ENCODE results near the gene YPEL4.

Gene YPEL4

GRCh38 chr11:57640068-57640800 lies 9.5 kb downstream of the YPEL4 start:
- peak overlapping the region; percentile 75 to 82 for H2BK12ac ChIP-seq (ENCODE audit: low read length in 2 of 2)
- peak overlapping the region; percentile 39 for H2BK120ac ChIP-seq (ENCODE audit: low read depth, low read length)
- peaks cover 14% of the 10 kb centered on the region for H3K79me1 ChIP-seq (replicated peaks; ENCODE audit: low read length, poor library complexity, severe bottlenecking)
- peak overlapping the region in 1 of 2 experiments; percentile 61 for H3K14ac ChIP-seq (ENCODE audit: low read length in 2 of 2)
- H3K36me3 ChIP-seq (ENCODE audit: control insufficient read depth in 1 of 2, insufficient read depth in 2 of 2, low read depth in 1 of 2, low read length in 2 of 2) = no peaks in the 10 kb centered on the region
- DNase-seq = peak; percentile 22
- H3K9me3 ChIP-seq (ENCODE audit: control insufficient read depth, low read length) = no peaks in the 10 kb centered on the region
- H2BK5ac ChIP-seq (ENCODE audit: low read depth, low read length, poor library complexity, severe bottlenecking) = peak overlapping the region; percentile 40
- peak overlapping the region; percentile 92 for H3K27ac ChIP-seq (ENCODE audit: low read length, poor library complexity, severe bottlenecking)
- H3K9ac ChIP-seq (ENCODE audit: low read length) = peak overlapping the region; percentile 95
- H3K18ac ChIP-seq (ENCODE audit: low read depth in 1 of 2, low read length in 2 of 2) = peak overlapping the region; percentile 64 to 78
- peak overlapping the region; percentile 50 to 64 for H3K4ac ChIP-seq (ENCODE audit: low read depth in 1 of 2, low read length in 2 of 2)
- peak overlapping the region in 1 of 2 experiments; percentile 27 for H3K23ac ChIP-seq (ENCODE audit: low read length in 2 of 2)
- peak overlapping the region; percentile 99 for H4K91ac ChIP-seq (ENCODE audit: low read length)
- H4K8ac ChIP-seq (ENCODE audit: low read length) = peak overlapping the region; percentile 39
- WGBS = 10% methylated on average over 9 of the region's 9 CpGs
- peak overlapping the region; percentile 85 for H2BK15ac ChIP-seq (ENCODE audit: low read depth, poor library complexity, severe bottlenecking)
- peak overlapping the region; percentile 82 to 97 for H3K4me3 ChIP-seq (ENCODE audit: insufficient read depth in 1 of 2, low read depth in 1 of 2, low read length in 2 of 2)
- H2AFZ ChIP-seq (ENCODE audit: low read depth, low read length) = no peak overlapping the region
- peak overlapping the region; percentile 19 for H2AK5ac ChIP-seq (ENCODE audit: low read length, severe bottlenecking)
- peaks cover 0 to 3% of the 10 kb centered on the region in 2 experiments for H3K27me3 ChIP-seq (ENCODE audit: control insufficient read depth in 1 of 2, insufficient read depth in 1 of 2, low read length in 2 of 2)
- peaks cover 25% of the 10 kb centered on the region for H3K4me1 ChIP-seq (ENCODE audit: control insufficient read depth, insufficient read depth, low read depth, low read length)
- peak overlapping the region; percentile 52 for H3K4me2 ChIP-seq (ENCODE audit: low read length, poor library complexity, severe bottlenecking)

GRCh38 chr11:57639321-57640067 lies 10.2 kb downstream of the YPEL4 start:
- H3K4ac ChIP-seq (ENCODE audit: low read depth in 1 of 2, low read length in 2 of 2) = peak overlapping the region; percentile 64 to 99
- H4K91ac ChIP-seq (ENCODE audit: low read length) = peak overlapping the region; percentile 99
- peaks cover 23% of the 10 kb centered on the region for H3K4me1 ChIP-seq (ENCODE audit: control insufficient read depth, insufficient read depth, low read depth, low read length)
- H2BK120ac ChIP-seq (ENCODE audit: low read depth, low read length) = peak overlapping the region; percentile 39
- H3K4me2 ChIP-seq (ENCODE audit: low read length, poor library complexity, severe bottlenecking) = peak overlapping the region; percentile 52
- peak overlapping the region; percentile 19 for H2AK5ac ChIP-seq (ENCODE audit: low read length, severe bottlenecking)
- H3K23ac ChIP-seq (ENCODE audit: low read length in 2 of 2) = peak overlapping the region in 1 of 2 experiments; percentile 37
- peak overlapping the region; percentile 82 to 97 for H3K4me3 ChIP-seq (ENCODE audit: insufficient read depth in 1 of 2, low read depth in 1 of 2, low read length in 2 of 2)
- peak overlapping the region; percentile 29 for H2BK15ac ChIP-seq (ENCODE audit: low read depth, poor library complexity, severe bottlenecking)
- H3K9ac ChIP-seq (ENCODE audit: low read length) = peak overlapping the region; percentile 95
- DNase-seq = peak; percentile 81
- H4K8ac ChIP-seq (ENCODE audit: low read length) = peak overlapping the region; percentile 59
- H3K36me3 ChIP-seq (ENCODE audit: control insufficient read depth in 1 of 2, insufficient read depth in 2 of 2, low read depth in 1 of 2, low read length in 2 of 2) = no peaks in the 10 kb centered on the region
- peak overlapping the region in 1 of 2 experiments; percentile 72 for H3K14ac ChIP-seq (ENCODE audit: low read length in 2 of 2)
- H2BK12ac ChIP-seq (ENCODE audit: low read length in 2 of 2) = peak overlapping the region; percentile 2 to 91
- no peak overlapping the region for H2AFZ ChIP-seq (ENCODE audit: low read depth, low read length)
- no peaks in the 10 kb centered on the region for H3K9me3 ChIP-seq (ENCODE audit: control insufficient read depth, low read length)
- H2BK5ac ChIP-seq (ENCODE audit: low read depth, low read length, poor library complexity, severe bottlenecking) = peak overlapping the region; percentile 40
- WGBS = under 1% methylated on average over 8 of the region's 15 CpGs
- peak overlapping the region; percentile 92 for H3K27ac ChIP-seq (ENCODE audit: low read length, poor library complexity, severe bottlenecking)
- peaks cover under 1 to 7% of the 10 kb centered on the region in 2 experiments for H3K27me3 ChIP-seq (ENCODE audit: control insufficient read depth in 1 of 2, insufficient read depth in 1 of 2, low read length in 2 of 2)
- peak overlapping the region; percentile 90 to 99 for H3K18ac ChIP-seq (ENCODE audit: low read depth in 1 of 2, low read length in 2 of 2)
- H3K79me1 ChIP-seq (replicated peaks; ENCODE audit: low read length, poor library complexity, severe bottlenecking) = peaks cover 12% of the 10 kb centered on the region

- H3K14ac ChIP-seq (ENCODE audit: low read length in 2 of 2) = peak overlapping the region; percentile 9 to 72
- H3K9ac ChIP-seq (ENCODE audit: low read length) = peak overlapping the region; percentile 95
- peak overlapping the region; percentile 97 for H2BK15ac ChIP-seq (ENCODE audit: low read depth, poor library complexity, severe bottlenecking)
- peak overlapping the region in 1 of 2 experiments; percentile 66 for H3K23ac ChIP-seq (ENCODE audit: low read length in 2 of 2)
- H4K91ac ChIP-seq (ENCODE audit: low read length) = peak overlapping the region; percentile 99
- DNase-seq = no peak
- H3K79me1 ChIP-seq (replicated peaks; ENCODE audit: low read length, poor library complexity, severe bottlenecking) = peaks cover 12% of the 10 kb centered on the region
- H3K4me1 ChIP-seq (ENCODE audit: control insufficient read depth, insufficient read depth, low read depth, low read length) = peaks cover 23% of the 10 kb centered on the region
- peak overlapping the region; percentile 2 to 91 for H2BK12ac ChIP-seq (ENCODE audit: low read length in 2 of 2)
- peak overlapping the region; percentile 87 to 99 for H3K18ac ChIP-seq (ENCODE audit: low read depth in 1 of 2, low read length in 2 of 2)
- 1% methylated on average over 15 of the region's 19 CpGs for WGBS
- peak overlapping the region; percentile 98 to 99 for H3K4ac ChIP-seq (ENCODE audit: low read depth in 1 of 2, low read length in 2 of 2)
- peak overlapping the region; percentile 92 for H3K27ac ChIP-seq (ENCODE audit: low read length, poor library complexity, severe bottlenecking)
- no peaks in the 10 kb centered on the region for H3K9me3 ChIP-seq (ENCODE audit: control insufficient read depth, low read length)
- H2AFZ ChIP-seq (ENCODE audit: low read depth, low read length) = no peak overlapping the region
- H4K8ac ChIP-seq (ENCODE audit: low read length) = peak overlapping the region; percentile 89
- peaks cover 6 to 12% of the 10 kb centered on the region in 2 experiments for H3K27me3 ChIP-seq (ENCODE audit: control insufficient read depth in 1 of 2, insufficient read depth in 1 of 2, low read length in 2 of 2)
- H3K4me2 ChIP-seq (ENCODE audit: low read length, poor library complexity, severe bottlenecking) = peak overlapping the region; percentile 52
- H2BK120ac ChIP-seq (ENCODE audit: low read depth, low read length) = peak overlapping the region; percentile 98
- peak overlapping the region; percentile 98 for H2BK5ac ChIP-seq (ENCODE audit: low read depth, low read length, poor library complexity, severe bottlenecking)
- H2AK5ac ChIP-seq (ENCODE audit: low read length, severe bottlenecking) = peak overlapping the region; percentile 88
- peak overlapping the region; percentile 82 to 97 for H3K4me3 ChIP-seq (ENCODE audit: insufficient read depth in 1 of 2, low read depth in 1 of 2, low read length in 2 of 2)
- no peaks in the 10 kb centered on the region for H3K36me3 ChIP-seq (ENCODE audit: control insufficient read depth in 1 of 2, insufficient read depth in 2 of 2, low read depth in 1 of 2, low read length in 2 of 2)
These were observed 10.8 kb downstream of the YPEL4 start for GRCh38 chr11:57638811-57639320.

Measured in mesenchymal stem cell (in vitro differentiated cells and primary cell).